Measurements from ENCODE around the gene SHANK1.

DNA sequence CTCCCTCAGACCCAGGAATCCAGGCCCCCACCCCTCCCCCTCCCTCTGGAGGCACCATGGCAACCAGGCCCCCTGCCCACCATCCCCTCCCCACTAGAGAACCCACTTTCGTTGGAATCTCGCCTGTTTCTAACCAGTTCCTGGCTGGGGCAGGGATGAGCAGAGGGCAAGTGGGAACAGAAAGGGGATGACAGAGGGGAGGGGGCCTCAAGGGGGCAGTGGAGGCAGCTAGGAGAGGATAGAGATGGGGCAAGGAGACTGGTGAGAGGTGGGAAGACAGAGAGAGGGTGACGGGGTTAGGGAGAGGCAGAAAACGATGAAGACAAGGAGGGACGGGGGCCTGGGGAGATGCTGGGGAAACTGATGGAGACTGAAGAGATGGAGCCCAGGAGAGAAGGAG is 70.9 kb downstream of the SHANK1 start:
- TF ChIP-seq, protein P1, sequence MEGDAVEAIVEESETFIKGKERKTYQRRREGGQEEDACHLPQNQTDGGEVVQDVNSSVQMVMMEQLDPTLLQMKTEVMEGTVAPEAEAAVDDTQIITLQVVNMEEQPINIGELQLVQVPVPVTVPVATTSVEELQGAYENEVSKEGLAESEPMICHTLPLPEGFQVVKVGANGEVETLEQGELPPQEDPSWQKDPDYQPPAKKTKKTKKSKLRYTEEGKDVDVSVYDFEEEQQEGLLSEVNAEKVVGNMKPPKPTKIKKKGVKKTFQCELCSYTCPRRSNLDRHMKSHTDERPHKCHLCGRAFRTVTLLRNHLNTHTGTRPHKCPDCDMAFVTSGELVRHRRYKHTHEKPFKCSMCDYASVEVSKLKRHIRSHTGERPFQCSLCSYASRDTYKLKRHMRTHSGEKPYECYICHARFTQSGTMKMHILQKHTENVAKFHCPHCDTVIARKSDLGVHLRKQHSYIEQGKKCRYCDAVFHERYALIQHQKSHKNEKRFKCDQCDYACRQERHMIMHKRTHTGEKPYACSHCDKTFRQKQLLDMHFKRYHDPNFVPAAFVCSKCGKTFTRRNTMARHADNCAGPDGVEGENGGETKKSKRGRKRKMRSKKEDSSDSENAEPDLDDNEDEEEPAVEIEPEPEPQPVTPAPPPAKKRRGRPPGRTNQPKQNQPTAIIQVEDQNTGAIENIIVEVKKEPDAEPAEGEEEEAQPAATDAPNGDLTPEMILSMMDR (conservative IDR thresholded peaks at IDR 0.05; ENCODE audit: low read length), result no peak
- TF ChIP-seq EZH2phosphoT487 (IDR thresholded peaks at IDR 0.05; ENCODE audit: borderline replicate concordance), result no peak
